ENCODE measurements around the gene MPDZ. TPM values are rescaled to one million over a fixed set of nuclear protein-coding genes. Genes with fewer than 3 reads are reported as not detected.

MPDZ gene
- total and polyA plus RNA-seq, 2 of the 13 experiments (the other 11 are each of a cell fraction or from before 2014, with no cell fraction given), result 12.4 to 14.7 TPM

- Histone ChIP-seq H3K4me3 (replicated peaks in 1 of 3; ENCODE audit: insufficient read depth in 1 of 3, low read depth in 2 of 3, low read length in 3 of 3) (no peak overlapping the region), H3K27ac (ENCODE audit: extremely low read length, insufficient read depth, low read length) (no peak overlapping the region), H3K4me1 (ENCODE audit: insufficient read depth, low read length) (no peaks in the 10 kb centered on the region), H4K20me1 (ENCODE audit: insufficient read depth, low read length) (no peaks in the 10 kb centered on the region), H3K36me3 (replicated peaks in 1 of 2; ENCODE audit: control insufficient read depth in 1 of 2, insufficient read depth in 2 of 2, low read length in 2 of 2) (peaks cover 0 to 2% of the 10 kb centered on the region in 2 experiments; a peak in 2 of 5 replicates), H3K79me2 (ENCODE audit: insufficient read depth, low read length) (no peaks in the 10 kb centered on the region), H2AFZ (ENCODE audit: low read length) (no peak overlapping the region), H3K27me3 (ENCODE audit: control insufficient read depth in 1 of 2, insufficient read depth in 2 of 2, low read length in 2 of 2) (no peaks in the 10 kb centered on the region), H3K9ac (ENCODE audit: insufficient read depth, low read depth, low read length) (no peak overlapping the region), H3K4me2 (ENCODE audit: low read depth, low read length) (no peak overlapping the region), H3K9me3 (ENCODE audit: low read length) (no peaks in the 10 kb centered on the region)
- CTCF ChIA-PET (ENCODE audit: low intra/inter-chr PET ratio, low total read pairs), result no interaction called here
- no peak for FAIRE-seq
- no peak for DNase-seq (ENCODE audit: low spot score)
- POLR2A ChIA-PET, result no interaction called here
- BruUV-seq (replicated peaks), result no TSS peak
- intact Hi-C loops (cut with micrococcal nuclease; ENCODE audit: unreplicated experiment), result loop anchor here (2.0 to 10.0 kb wide), 3 partner anchors 61 to 209 kb away; no protein-coding TSS in a partner anchor
- 89% methylated on average over 5 of the region's 5 CpGs for WGBS (ENCODE audit: low lambda C conversion rate)
- ATAC-seq, result no peak
- no peak for TF ChIP-seq ZNF274 (CRISPR knock-in tag; IDR thresholded peaks at IDR 0.05)
- in situ Hi-C loops (cut with HindIII; ENCODE audit: extremely low pct_ligation_motif_present, low pct_unique_long_range_greater_than_20kb), result no loop called here
Observed at GRCh38 chr9:13215791-13216554, 63.5 kb downstream of the MPDZ start.

GRCh38 chr9:13213998-13214397 lies 65.5 kb downstream of the MPDZ start:
- FAIRE-seq (no peak), ATAC-seq (no peak), DNase-seq (ENCODE audit: low spot score) (no peak)
- Histone ChIP-seq H3K4me1 (ENCODE audit: insufficient read depth, low read length) (no peaks in the 10 kb centered on the region), H3K27me3 (ENCODE audit: control insufficient read depth in 1 of 2, insufficient read depth in 2 of 2, low read length in 2 of 2) (no peaks in the 10 kb centered on the region), H3K9ac (ENCODE audit: insufficient read depth, low read depth, low read length) (no peak overlapping the region), H3K36me3 (replicated peaks in 1 of 2; ENCODE audit: control insufficient read depth in 1 of 2, insufficient read depth in 2 of 2, low read length in 2 of 2) (peaks cover 0 to 2% of the 10 kb centered on the region in 2 experiments; a peak in 2 of 5 replicates), H3K4me2 (ENCODE audit: low read depth, low read length) (no peak overlapping the region), H4K20me1 (ENCODE audit: insufficient read depth, low read length) (no peaks in the 10 kb centered on the region), H3K79me2 (ENCODE audit: insufficient read depth, low read length) (no peaks in the 10 kb centered on the region), H3K27ac (ENCODE audit: extremely low read length, insufficient read depth, low read length) (no peak overlapping the region), H3K9me3 (ENCODE audit: low read length) (no peaks in the 10 kb centered on the region), H3K4me3 (replicated peaks in 1 of 3; ENCODE audit: insufficient read depth in 1 of 3, low read depth in 2 of 3, low read length in 3 of 3) (no peak overlapping the region), H2AFZ (ENCODE audit: low read length) (no peak overlapping the region)
- intact Hi-C loops (cut with micrococcal nuclease; ENCODE audit: unreplicated experiment), result loop anchor here (2.0 to 10.0 kb wide), 4 partner anchors 63 to 473 kb away; no protein-coding TSS in a partner anchor
- no TSS peak for BruUV-seq (replicated peaks)
- ChIA-PET CTCF (ENCODE audit: low intra/inter-chr PET ratio, low total read pairs) (no interaction called here), POLR2A (no interaction called here)
- WGBS (ENCODE audit: low lambda C conversion rate), result 89% methylated on average over 2 of the region's 2 CpGs
- in situ Hi-C loops (cut with HindIII; ENCODE audit: extremely low pct_ligation_motif_present, low pct_unique_long_range_greater_than_20kb), result no loop called here
- TF ChIP-seq HNRNPK (IDR thresholded peaks at IDR 0.05; ENCODE audit: low read depth, low read length, poor library complexity, severe bottlenecking) (no peak), POLR2AphosphoS5 (IDR thresholded peaks at IDR 0.05; ENCODE audit: low read depth, low read length) (no peak), ARID4A (CRISPR knock-in tag; IDR thresholded peaks at IDR 0.05; ENCODE audit: borderline replicate concordance) (no peak), ZBTB2 (CRISPR knock-in tag; IDR thresholded peaks at IDR 0.05; ENCODE audit: low read depth) (no peak), ZNF564 (CRISPR knock-in tag; IDR thresholded peaks at IDR 0.05) (no peak), SOX5 (CRISPR knock-in tag; IDR thresholded peaks at IDR 0.05; ENCODE audit: borderline replicate concordance) (no peak), YEATS2 (CRISPR knock-in tag; IDR thresholded peaks at IDR 0.05; ENCODE audit: borderline replicate concordance) (no peak), EHMT2 (IDR thresholded peaks at IDR 0.05; ENCODE audit: borderline replicate concordance, low read depth, low read length) (no peak)
- TF ChIP-seq, protein P1, sequence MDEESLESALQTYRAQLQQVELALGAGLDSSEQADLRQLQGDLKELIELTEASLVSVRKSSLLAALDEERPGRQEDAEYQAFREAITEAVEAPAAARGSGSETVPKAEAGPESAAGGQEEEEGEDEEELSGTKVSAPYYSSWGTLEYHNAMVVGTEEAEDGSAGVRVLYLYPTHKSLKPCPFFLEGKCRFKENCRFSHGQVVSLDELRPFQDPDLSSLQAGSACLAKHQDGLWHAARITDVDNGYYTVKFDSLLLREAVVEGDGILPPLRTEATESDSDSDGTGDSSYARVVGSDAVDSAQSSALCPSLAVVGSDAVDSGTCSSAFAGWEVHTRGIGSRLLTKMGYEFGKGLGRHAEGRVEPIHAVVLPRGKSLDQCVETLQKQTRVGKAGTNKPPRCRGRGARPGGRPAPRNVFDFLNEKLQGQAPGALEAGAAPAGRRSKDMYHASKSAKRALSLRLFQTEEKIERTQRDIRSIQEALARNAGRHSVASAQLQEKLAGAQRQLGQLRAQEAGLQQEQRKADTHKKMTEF (CRISPR knock-in tag; IDR thresholded peaks at IDR 0.05), result no peak
